ENCODE results near the gene CABP1. TPM values are rescaled to one million over a fixed set of nuclear protein-coding genes. Genes with fewer than 3 reads are reported as not detected.

CABP1 gene
- total and polyA plus RNA-seq, 9 donors = 0.33 to 2.6 (median 0.82) TPM; not detected in 1

GRCh38 chr12:120690978-120691377 lies 50.6 kb downstream of the CABP1 start:
- no peak for DNase-seq
- Histone ChIP-seq H3K27ac (no peak overlapping the region), H3K27me3 (no peaks in the 10 kb centered on the region), H3K4me3 (no peak overlapping the region), H3K4me1 (ENCODE audit: insufficient read depth) (peaks cover 9% of the 10 kb centered on the region), H3K36me3 (no peaks in the 10 kb centered on the region), H3K9me3 (no peaks in the 10 kb centered on the region)
- intact Hi-C loops (cut with DNase I) = no loop called here
- TF ChIP-seq EP300 (IDR thresholded peaks at IDR 0.05) (no peak), CTCF (IDR thresholded peaks at IDR 0.05) (no peak), POLR2A (IDR thresholded peaks at IDR 0.05) (no peak)
- WGBS, 3 donors = 51 to 67% (median 57%) methylated on average over 3 of the region's 3 CpGs

GRCh38 chr12:120692524-120693033 lies 52.2 kb downstream of the CABP1 start:
- H3K4me3 ChIP-seq = no peak overlapping the region
- intact Hi-C loops (cut with DNase I) = no loop called here
- WGBS, 3 donors = 76 to 78% (median 76%) methylated on average over 11 of the region's 11 CpGs
- no peak overlapping the region for H3K27ac ChIP-seq
- H3K27me3 ChIP-seq = no peaks in the 10 kb centered on the region
- DNase-seq = no peak
- no peak for TF ChIP-seq POLR2A (IDR thresholded peaks at IDR 0.05)
- no peak for TF ChIP-seq EP300 (IDR thresholded peaks at IDR 0.05)
- TF ChIP-seq CTCF (IDR thresholded peaks at IDR 0.05) = no peak
- peaks cover 9% of the 10 kb centered on the region for H3K4me1 ChIP-seq (ENCODE audit: insufficient read depth)
- no peaks in the 10 kb centered on the region for H3K36me3 ChIP-seq
- H3K9me3 ChIP-seq = no peaks in the 10 kb centered on the region

GRCh38 chr12:120693848-120694247 lies 53.4 kb downstream of the CABP1 start:
- Histone ChIP-seq H3K9me3 (no peaks in the 10 kb centered on the region), H3K27me3 (no peaks in the 10 kb centered on the region), H3K36me3 (no peaks in the 10 kb centered on the region), H3K4me3 (no peak overlapping the region), H3K4me1 (ENCODE audit: insufficient read depth) (peaks cover 7% of the 10 kb centered on the region), H3K27ac (no peak overlapping the region)
- DNase-seq = no peak
- no peak for TF ChIP-seq EP300 (IDR thresholded peaks at IDR 0.05)
- no peak for TF ChIP-seq CTCF (IDR thresholded peaks at IDR 0.05)
- TF ChIP-seq POLR2A (IDR thresholded peaks at IDR 0.05) = no peak
- WGBS, 3 donors = 90 to 95% (median 90%) methylated on average over 4 of the region's 4 CpGs
- intact Hi-C loops (cut with DNase I) = no loop called here

GRCh38 chr12:120696626-120697025 lies 56.2 kb downstream of the CABP1 start:
- TF ChIP-seq CTCF (IDR thresholded peaks at IDR 0.05) = no peak
- TF ChIP-seq EP300 (IDR thresholded peaks at IDR 0.05) = no peak
- no peak for TF ChIP-seq POLR2A (IDR thresholded peaks at IDR 0.05)
- H3K4me1 ChIP-seq (ENCODE audit: insufficient read depth) = no peaks in the 10 kb centered on the region
- H3K36me3 ChIP-seq = no peaks in the 10 kb centered on the region
- H3K27ac ChIP-seq = no peak overlapping the region
- 70 to 85% (median 79%) methylated on average over 6 of the region's 6 CpGs for WGBS, 3 donors
- intact Hi-C loops (cut with DNase I) = no loop called here
- DNase-seq = no peak
- no peaks in the 10 kb centered on the region for H3K27me3 ChIP-seq
- no peak overlapping the region for H3K4me3 ChIP-seq
- H3K9me3 ChIP-seq = no peaks in the 10 kb centered on the region
